ENCODE measurements around the gene HLCS. TPM values are rescaled to one million over a fixed set of nuclear protein-coding genes. Genes with fewer than 3 reads are reported as not detected.

Gene HLCS
- total RNA-seq, 2 experiments from 2014 or later, result 15.5 to 16.8 TPM

DNA sequence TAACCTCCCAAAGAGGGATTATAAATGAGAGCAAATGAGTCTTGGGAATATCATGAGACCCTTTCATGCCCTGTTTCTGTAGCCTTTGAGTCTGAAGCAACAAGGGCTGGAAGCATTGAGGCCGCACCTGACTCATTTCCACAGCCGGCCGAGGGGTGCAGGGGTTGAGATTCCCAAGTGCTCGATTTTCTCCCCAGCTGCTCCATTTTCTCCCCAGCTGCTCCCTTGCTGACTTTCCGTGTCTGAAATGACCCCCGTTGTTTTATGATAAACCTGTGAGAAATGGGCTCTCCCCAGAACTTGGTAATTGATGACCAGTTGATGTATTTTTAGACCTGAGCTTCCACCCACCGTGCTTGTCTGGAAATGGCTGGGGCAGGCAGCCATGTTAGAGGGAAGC is 244.7 kb downstream of the HLCS start:
- DNase-seq, result no peak
- H3K27ac Mint-ChIP-seq, result no peak overlapping the region
- CTCF ChIA-PET, result no interaction called here
- POLR2A ChIA-PET, result no interaction called here
- ATAC-seq, result no peak
- no peak overlapping the region for H3K4me3 Mint-ChIP-seq
- no peaks in the 10 kb centered on the region for H3K4me1 Mint-ChIP-seq (ENCODE audit: low read depth)
- H3K9me3 Mint-ChIP-seq (ENCODE audit: insufficient read depth), result no peaks in the 10 kb centered on the region
- H3K27me3 Mint-ChIP-seq (ENCODE audit: low read depth), result peaks cover 11% of the 10 kb centered on the region
- no peaks in the 10 kb centered on the region for H3K36me3 Mint-ChIP-seq (ENCODE audit: low read depth)

GRCh38 chr21:36719614-36720013 is 246.9 kb downstream of the HLCS start:
- Mint-ChIP-seq H3K4me3 (no peak overlapping the region), H3K27ac (no peak overlapping the region), H3K4me1 (ENCODE audit: low read depth) (no peaks in the 10 kb centered on the region), H3K36me3 (ENCODE audit: low read depth) (no peaks in the 10 kb centered on the region), H3K9me3 (ENCODE audit: insufficient read depth) (no peaks in the 10 kb centered on the region), H3K27me3 (ENCODE audit: low read depth) (peaks cover 25% of the 10 kb centered on the region)
- CTCF ChIA-PET, result no interaction called here
- DNase-seq, result no peak
- ATAC-seq, result no peak
- POLR2A ChIA-PET, result no interaction called here

GRCh38 chr21:36718951-36719501 is 247.4 kb downstream of the HLCS start:
- Mint-ChIP-seq H3K27ac (no peak overlapping the region), H3K27me3 (ENCODE audit: low read depth) (peaks cover 30% of the 10 kb centered on the region), H3K36me3 (ENCODE audit: low read depth) (no peaks in the 10 kb centered on the region), H3K9me3 (ENCODE audit: insufficient read depth) (no peaks in the 10 kb centered on the region), H3K4me1 (ENCODE audit: low read depth) (no peaks in the 10 kb centered on the region), H3K4me3 (no peak overlapping the region)
- POLR2A ChIA-PET, result no interaction called here
- DNase-seq (no peak), ATAC-seq (no peak)
- CTCF ChIA-PET, result no interaction called here

- Mint-ChIP-seq H3K4me1 (ENCODE audit: low read depth) (no peaks in the 10 kb centered on the region), H3K9me3 (ENCODE audit: insufficient read depth) (no peaks in the 10 kb centered on the region), H3K4me3 (no peak overlapping the region), H3K36me3 (ENCODE audit: low read depth) (no peaks in the 10 kb centered on the region), H3K27ac (no peak overlapping the region), H3K27me3 (ENCODE audit: low read depth) (peaks cover 40% of the 10 kb centered on the region)
- DNase-seq (no peak), ATAC-seq (no peak)
- ChIA-PET CTCF (no interaction called here), POLR2A (no interaction called here)
Measured at GRCh38 chr21:36717976-36718375, 248.5 kb downstream of the HLCS start.

- no peak for ATAC-seq
- Mint-ChIP-seq H3K27ac (no peak overlapping the region), H3K27me3 (ENCODE audit: low read depth) (peaks cover 51% of the 10 kb centered on the region), H3K4me3 (no peak overlapping the region), H3K36me3 (ENCODE audit: low read depth) (no peaks in the 10 kb centered on the region), H3K9me3 (ENCODE audit: insufficient read depth) (no peaks in the 10 kb centered on the region), H3K4me1 (ENCODE audit: low read depth) (no peaks in the 10 kb centered on the region)
- ChIA-PET POLR2A (interaction anchor here (0.7 kb wide), 1 partner anchor 24 kb away, joined by 6 read pairs; no protein-coding TSS in a partner anchor), CTCF (interaction anchor here (0.6 to 2.0 kb wide), 3 partner anchors 11 to 320 kb away, joined by 3 to 9 read pairs (median 4); no protein-coding TSS in a partner anchor)
- no peak for DNase-seq
Measured at GRCh38 chr21:36716836-36717235, 249.6 kb downstream of the HLCS start.

DNA sequence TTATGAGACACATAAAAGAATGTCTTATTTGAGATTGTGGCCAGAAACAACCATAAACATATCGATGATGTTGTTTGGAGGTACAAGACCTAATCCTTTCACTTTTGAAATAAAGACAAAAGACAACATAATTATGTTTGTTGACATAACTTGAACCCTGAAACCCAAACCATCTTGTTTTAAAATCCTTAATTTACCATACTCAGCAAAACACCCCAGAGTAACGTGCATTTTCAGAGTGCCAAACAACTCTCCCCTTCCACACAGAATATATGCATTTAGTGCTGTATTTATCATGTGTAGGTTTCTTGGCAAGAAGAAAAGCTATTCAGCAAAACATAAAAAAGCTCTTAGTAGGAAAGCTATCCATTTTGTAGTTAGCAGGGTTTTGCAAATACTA is 250.1 kb downstream of the HLCS start:
- no peaks in the 10 kb centered on the region for H3K36me3 Mint-ChIP-seq (ENCODE audit: low read depth)
- ChIA-PET POLR2A (interaction anchor here (0.7 kb wide), 1 partner anchor 24 kb away, joined by 6 read pairs; no protein-coding TSS in a partner anchor), CTCF (interaction anchor here (0.6 to 2.0 kb wide), 4 partner anchors 11 to 320 kb away, joined by 3 to 9 read pairs (median 4); no protein-coding TSS in a partner anchor)
- ATAC-seq (no peak), DNase-seq (no peak)
- no peak overlapping the region for H3K4me3 Mint-ChIP-seq
- H3K4me1 Mint-ChIP-seq (ENCODE audit: low read depth), result no peaks in the 10 kb centered on the region
- H3K9me3 Mint-ChIP-seq (ENCODE audit: insufficient read depth), result no peaks in the 10 kb centered on the region
- H3K27me3 Mint-ChIP-seq (ENCODE audit: low read depth), result peaks cover 53% of the 10 kb centered on the region
- no peak overlapping the region for H3K27ac Mint-ChIP-seq

DNA sequence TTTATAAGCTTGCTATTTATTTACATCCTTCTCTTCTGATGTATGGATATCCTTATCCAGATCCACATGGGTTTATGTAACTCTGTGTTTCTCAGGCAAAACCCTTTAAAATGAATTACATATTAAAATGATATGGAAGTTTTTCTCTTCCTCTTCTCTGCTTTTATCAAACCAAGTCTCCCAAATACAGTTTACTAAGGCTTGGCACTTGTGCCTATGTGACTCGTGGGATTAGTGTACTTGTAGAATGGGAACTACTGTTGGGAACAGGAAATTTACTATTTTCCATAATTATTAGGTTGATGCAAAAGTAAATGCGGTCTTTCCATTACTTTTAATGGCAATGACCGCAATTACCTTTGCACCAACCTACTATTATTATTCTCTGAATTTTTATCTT is 252.7 kb downstream of the HLCS start:
- H3K27me3 Mint-ChIP-seq (ENCODE audit: low read depth), result peaks cover 66% of the 10 kb centered on the region
- peaks cover 2% of the 10 kb centered on the region for H3K4me1 Mint-ChIP-seq (ENCODE audit: low read depth)
- ATAC-seq (no peak), DNase-seq (no peak)
- no peak overlapping the region for H3K27ac Mint-ChIP-seq
- no peaks in the 10 kb centered on the region for H3K9me3 Mint-ChIP-seq (ENCODE audit: insufficient read depth)
- ChIA-PET POLR2A (no interaction called here), CTCF (no interaction called here)
- H3K4me3 Mint-ChIP-seq, result no peak overlapping the region
- peaks cover 2% of the 10 kb centered on the region for H3K36me3 Mint-ChIP-seq (ENCODE audit: low read depth)

GRCh38 chr21:36710729-36711048 is 255.8 kb downstream of the HLCS start:
- Mint-ChIP-seq H3K4me1 (ENCODE audit: low read depth) (peaks cover 22% of the 10 kb centered on the region), H3K36me3 (ENCODE audit: low read depth) (peaks cover 2% of the 10 kb centered on the region), H3K27ac (no peak overlapping the region), H3K4me3 (no peak overlapping the region), H3K27me3 (ENCODE audit: low read depth) (peaks cover 78% of the 10 kb centered on the region), H3K9me3 (ENCODE audit: insufficient read depth) (no peaks in the 10 kb centered on the region)
- CTCF ChIA-PET, result interaction anchor here (1.4 kb wide), 1 partner anchor 143 kb away, joined by 3 read pairs; no protein-coding TSS in a partner anchor
- ATAC-seq (no peak), DNase-seq (no peak)
- POLR2A ChIA-PET, result no interaction called here

DNA sequence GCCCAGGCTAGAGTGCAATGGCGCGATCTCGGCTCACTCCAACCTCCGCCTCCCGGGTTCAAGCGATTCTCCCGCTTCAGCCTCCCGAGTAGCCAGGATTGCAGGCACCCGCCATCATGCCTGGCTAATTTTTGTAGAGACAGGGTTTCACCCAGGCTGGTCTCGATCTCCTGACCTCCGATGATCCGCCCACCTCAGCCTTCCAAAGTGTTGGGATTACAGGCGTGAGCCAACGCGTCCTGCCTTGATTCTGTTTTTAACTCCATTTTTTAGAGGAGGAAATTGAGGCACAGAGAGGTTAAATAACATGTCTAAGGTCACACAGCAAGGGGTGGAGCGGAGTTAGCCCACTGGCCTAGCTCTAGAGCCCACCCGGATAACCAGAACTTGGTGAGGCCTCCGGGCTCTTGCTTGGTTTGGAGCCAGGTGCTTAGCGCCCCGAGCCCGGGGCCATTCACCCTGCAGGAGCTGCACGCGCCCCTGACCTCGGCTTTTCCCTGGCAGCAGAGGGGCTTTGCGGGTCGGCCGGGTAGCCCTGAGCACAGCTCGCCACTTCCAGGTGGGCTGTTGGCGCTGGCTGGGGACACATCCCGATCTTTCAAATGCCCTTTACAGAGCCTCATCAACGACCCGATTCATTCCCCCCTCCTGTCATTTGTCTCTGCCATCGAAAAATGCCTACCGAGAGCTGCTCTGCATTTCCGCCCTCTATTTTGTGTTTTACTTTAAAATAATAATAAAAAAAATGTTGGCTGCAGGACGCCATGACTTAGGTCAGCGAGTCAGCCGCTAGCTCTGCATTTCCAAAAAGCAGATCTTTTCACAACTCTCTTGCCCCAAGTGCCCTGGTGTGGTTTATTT is 256.4 kb downstream of the HLCS start:
- CTCF ChIA-PET, result interaction anchor here (1.4 kb wide), 1 partner anchor 144 kb away, joined by 3 read pairs; no protein-coding TSS in a partner anchor
- H3K36me3 Mint-ChIP-seq (ENCODE audit: low read depth), result peaks cover 2% of the 10 kb centered on the region
- H3K9me3 Mint-ChIP-seq (ENCODE audit: insufficient read depth), result no peaks in the 10 kb centered on the region
- H3K27me3 Mint-ChIP-seq (ENCODE audit: low read depth), result peaks cover 81% of the 10 kb centered on the region
- H3K4me3 Mint-ChIP-seq, result no peak overlapping the region
- no peak for ATAC-seq
- no peak for DNase-seq
- POLR2A ChIA-PET, result no interaction called here
- H3K4me1 Mint-ChIP-seq (ENCODE audit: low read depth), result peaks cover 22% of the 10 kb centered on the region
- no peak overlapping the region for H3K27ac Mint-ChIP-seq

- ATAC-seq (peak; percentile 15), DNase-seq (no peak)
- Mint-ChIP-seq H3K27me3 (ENCODE audit: low read depth) (peaks cover 77% of the 10 kb centered on the region), H3K9me3 (ENCODE audit: insufficient read depth) (no peaks in the 10 kb centered on the region), H3K36me3 (ENCODE audit: low read depth) (peaks cover 2% of the 10 kb centered on the region), H3K4me1 (ENCODE audit: low read depth) (peaks cover 24% of the 10 kb centered on the region), H3K27ac (no peak overlapping the region), H3K4me3 (no peak overlapping the region)
- ChIA-PET CTCF (no interaction called here), POLR2A (no interaction called here)
Measured at GRCh38 chr21:36709030-36709867, 257.2 kb downstream of the HLCS start.

DNA sequence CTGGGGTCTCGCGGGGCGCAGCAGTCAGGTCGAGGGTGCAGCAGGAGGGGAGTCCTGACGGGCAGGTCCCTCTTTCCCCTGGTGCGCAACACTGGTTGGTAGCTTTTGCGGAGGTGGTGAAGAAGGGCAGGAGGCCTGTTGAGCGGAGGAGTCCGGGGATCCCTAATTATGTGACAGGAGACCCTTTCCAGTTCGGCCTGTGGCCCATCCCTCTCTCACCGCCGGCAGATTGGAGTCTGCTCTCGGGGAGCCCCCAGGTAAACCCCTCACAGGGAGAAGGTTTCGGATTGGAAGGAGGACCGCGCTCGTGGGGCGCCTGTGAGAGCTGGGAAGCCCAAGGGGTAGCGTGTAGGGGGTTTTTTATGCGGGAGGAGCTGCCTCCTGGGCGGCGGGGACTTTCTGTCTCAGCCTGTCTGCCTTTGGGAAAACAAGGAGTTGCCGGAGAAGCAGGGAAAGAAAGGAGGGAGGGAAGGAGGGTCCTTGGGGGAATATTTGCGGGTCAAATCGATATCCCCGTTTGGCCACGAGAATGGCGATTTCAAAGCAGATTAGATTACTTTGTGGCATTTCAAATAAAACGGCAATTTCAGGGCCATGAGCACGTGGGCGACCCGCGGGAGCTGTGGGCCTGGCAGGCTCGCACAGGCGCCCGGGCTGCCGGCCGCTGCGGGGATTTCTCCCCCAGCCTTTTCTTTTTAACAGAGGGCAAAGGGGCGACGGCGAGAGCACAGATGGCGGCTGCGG is 258.0 kb downstream of the HLCS start:
- ChIA-PET CTCF (no interaction called here), POLR2A (no interaction called here)
- no peak overlapping the region for H3K27ac Mint-ChIP-seq

More for the DNA sequence above, 258.0 kb downstream of the HLCS start:
- H3K27me3 Mint-ChIP-seq (ENCODE audit: low read depth), result peaks cover 78% of the 10 kb centered on the region
- H3K4me3 Mint-ChIP-seq, result peak overlapping the region; percentile 5
- DNase-seq, result no peak
- no peaks in the 10 kb centered on the region for H3K9me3 Mint-ChIP-seq (ENCODE audit: insufficient read depth)
- peaks cover 2% of the 10 kb centered on the region for H3K36me3 Mint-ChIP-seq (ENCODE audit: low read depth)
- ATAC-seq, result no peak
- peaks cover 26% of the 10 kb centered on the region for H3K4me1 Mint-ChIP-seq (ENCODE audit: low read depth)

All from activated CD8-positive, alpha-beta T cell treated with anti-CD3 and anti-CD28 coated beads, Interleukin-2, amount 10 ng/mL, durations not matched to agents 7 days and 5 days (primary cell).